Upper lobe of right lung (tissue), 1 donor: ENCODE measurements around the gene LARGE1. TPM values are rescaled to one million over a fixed set of nuclear protein-coding genes. Genes with fewer than 3 reads are reported as not detected.

Experiments used
- ATAC-seq: fragments of 200-7000 bp; cut with Tn5 transposase; one replicate; pipeline ENCODE4 v1.9.1; 2020; ENCODE audit warnings: mild to moderate bottlenecking, moderate library complexity
- DNase-seq: peaks from one replicate; pipeline ENCODE4 v3.0.0-alpha.2; 2020
- H3K27ac ChIP-seq: fragments of 200-600 bp; one replicate; pipeline ENCODE4 v1.8.0; 2022
- H3K27me3 ChIP-seq: fragments of 200-600 bp; one replicate; pipeline ENCODE4 v1.8.0; 2022; ENCODE audit warnings: mild to moderate bottlenecking
- H3K36me3 ChIP-seq: fragments of 200-600 bp; one replicate; pipeline ENCODE4 v1.8.0; 2022
- H3K4me1 ChIP-seq: fragments of 200-600 bp; one replicate; pipeline ENCODE4 v1.8.0; 2022
- H3K4me3 ChIP-seq: fragments of 200-600 bp; one replicate; pipeline ENCODE4 v1.8.0; 2022; ENCODE audit warnings: mild to moderate bottlenecking
- H3K9me3 ChIP-seq: fragments of 200-600 bp; one replicate; pipeline ENCODE4 v1.8.0; 2022
- intact Hi-C: fragments of 100-400 bp; cut with DNase I; formaldehyde crosslinking; loops from one replicate; pipeline ENCODE4 v1.11.0; 2022
- total RNA-seq: library from RNA; stranded (reverse); fragmentation: NEBNext Ultra II Directional; extraction: Animal tissue kit (Norgen Biotek cat#: 25700); gene quantifications from one replicate; pipeline ENCODE4 v1.2.1, GENCODE V29; 2021
- TF ChIP-seq, protein P1 (sequence below): fragments of 200-600 bp; IDR thresholded peaks from one replicate; pipeline ENCODE4 v1.8.0; 2022; ENCODE audit warnings: antibody characterized with exemption
- donor health status: DM: no; HTN: yes; CAD: no; lungs with severe emphysema.

LARGE1 gene
- total RNA-seq, 1 donor from 2014 or later = 33.5 TPM

DNA sequence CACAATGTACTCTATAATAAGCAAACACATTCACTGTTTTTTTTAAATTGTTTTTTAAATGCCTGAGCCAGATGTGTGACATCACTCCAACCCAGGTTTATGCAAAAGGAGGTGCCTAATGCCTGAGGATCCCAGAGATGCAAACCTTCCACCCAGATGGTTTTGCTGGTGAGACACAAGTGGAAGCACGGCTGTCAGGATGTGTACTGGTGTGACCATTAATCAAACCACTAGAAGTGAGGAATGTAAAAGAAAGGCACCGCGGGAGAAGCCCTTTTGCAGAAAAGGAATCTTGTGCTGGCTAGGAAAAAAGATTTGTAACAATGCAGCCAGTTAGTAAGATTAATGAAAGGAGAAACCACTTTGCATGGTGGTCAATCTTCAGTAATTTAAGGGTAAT, 407.4 kb downstream of the LARGE1 start:
- DNase-seq = no peak
- Histone ChIP-seq H3K36me3 (no peaks in the 10 kb centered on the region), H3K4me3 (no peak overlapping the region), H3K27ac (no peak overlapping the region), H3K4me1 (peaks cover 7% of the 10 kb centered on the region), H3K27me3 (no peaks in the 10 kb centered on the region), H3K9me3 (no peaks in the 10 kb centered on the region)
- TF ChIP-seq, protein P1, sequence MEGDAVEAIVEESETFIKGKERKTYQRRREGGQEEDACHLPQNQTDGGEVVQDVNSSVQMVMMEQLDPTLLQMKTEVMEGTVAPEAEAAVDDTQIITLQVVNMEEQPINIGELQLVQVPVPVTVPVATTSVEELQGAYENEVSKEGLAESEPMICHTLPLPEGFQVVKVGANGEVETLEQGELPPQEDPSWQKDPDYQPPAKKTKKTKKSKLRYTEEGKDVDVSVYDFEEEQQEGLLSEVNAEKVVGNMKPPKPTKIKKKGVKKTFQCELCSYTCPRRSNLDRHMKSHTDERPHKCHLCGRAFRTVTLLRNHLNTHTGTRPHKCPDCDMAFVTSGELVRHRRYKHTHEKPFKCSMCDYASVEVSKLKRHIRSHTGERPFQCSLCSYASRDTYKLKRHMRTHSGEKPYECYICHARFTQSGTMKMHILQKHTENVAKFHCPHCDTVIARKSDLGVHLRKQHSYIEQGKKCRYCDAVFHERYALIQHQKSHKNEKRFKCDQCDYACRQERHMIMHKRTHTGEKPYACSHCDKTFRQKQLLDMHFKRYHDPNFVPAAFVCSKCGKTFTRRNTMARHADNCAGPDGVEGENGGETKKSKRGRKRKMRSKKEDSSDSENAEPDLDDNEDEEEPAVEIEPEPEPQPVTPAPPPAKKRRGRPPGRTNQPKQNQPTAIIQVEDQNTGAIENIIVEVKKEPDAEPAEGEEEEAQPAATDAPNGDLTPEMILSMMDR = no peak
- intact Hi-C loops = no loop called here
- ATAC-seq = no peak

DNA sequence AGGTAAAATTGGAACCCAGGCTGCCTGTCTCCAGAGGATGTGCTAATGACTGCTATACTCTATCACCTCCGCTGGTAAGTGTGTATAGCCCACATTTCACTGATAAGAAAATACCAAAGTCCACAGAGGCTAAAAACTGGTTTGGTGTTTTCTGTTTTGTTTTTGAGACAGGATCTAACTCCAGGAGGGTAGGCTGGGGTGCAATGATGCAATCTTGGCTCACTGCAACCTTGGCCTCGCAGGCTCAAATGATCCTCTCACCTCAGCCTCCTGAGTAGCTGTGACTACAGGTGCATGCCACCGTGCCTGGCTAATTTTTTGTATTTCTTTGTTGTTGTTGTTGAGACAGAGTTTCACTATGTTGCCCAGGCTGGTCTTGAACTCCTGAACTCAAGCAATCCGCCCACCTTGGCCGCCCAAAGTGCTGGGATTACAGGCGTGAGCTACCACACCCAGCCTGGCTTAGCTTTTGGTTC, 409.8 kb downstream of the LARGE1 start:
- H3K36me3 ChIP-seq = no peaks in the 10 kb centered on the region
- intact Hi-C loops = no loop called here
- H3K27me3 ChIP-seq = no peaks in the 10 kb centered on the region
- ATAC-seq = no peak
- no peak overlapping the region for H3K27ac ChIP-seq
- H3K9me3 ChIP-seq = no peaks in the 10 kb centered on the region
- H3K4me1 ChIP-seq = peaks cover 7% of the 10 kb centered on the region
- DNase-seq = no peak
- H3K4me3 ChIP-seq = no peak overlapping the region
- TF ChIP-seq, protein P1 = no peak

GRCh38 chr22:33504941-33505625, 415.2 kb downstream of the LARGE1 start:
- ATAC-seq (no peak), DNase-seq (no peak)
- Histone ChIP-seq H3K27ac (no peak overlapping the region), H3K27me3 (no peaks in the 10 kb centered on the region), H3K4me1 (no peaks in the 10 kb centered on the region), H3K36me3 (no peaks in the 10 kb centered on the region), H3K4me3 (no peak overlapping the region), H3K9me3 (no peaks in the 10 kb centered on the region)
- TF ChIP-seq, protein P1 = no peak
- intact Hi-C loops = no loop called here

DNA sequence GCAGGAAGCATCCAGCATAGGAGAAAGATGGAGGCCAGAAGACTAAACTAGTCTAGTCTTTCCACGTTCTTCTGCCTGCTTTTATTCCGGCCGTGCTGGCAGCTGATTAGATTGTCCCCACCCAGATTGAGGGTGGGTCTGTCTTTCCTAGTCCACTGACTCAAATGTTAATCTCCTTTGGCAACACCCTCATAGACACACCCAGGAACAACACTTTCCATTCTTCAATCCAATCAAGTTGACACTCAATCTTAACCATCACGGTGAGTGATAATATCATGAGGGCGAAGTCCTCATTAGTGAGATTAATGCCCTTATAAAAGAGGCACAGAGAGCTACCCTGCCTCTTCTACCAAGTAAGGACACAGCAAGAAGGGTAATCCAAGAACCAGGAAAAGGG, 424.2 kb downstream of the LARGE1 start:
- Histone ChIP-seq H3K4me3 (no peak overlapping the region), H3K27ac (no peak overlapping the region), H3K36me3 (no peaks in the 10 kb centered on the region), H3K4me1 (peaks cover 5% of the 10 kb centered on the region), H3K9me3 (no peaks in the 10 kb centered on the region), H3K27me3 (no peaks in the 10 kb centered on the region)
- ATAC-seq (no peak), DNase-seq (no peak)
- TF ChIP-seq, protein P1 = no peak
- intact Hi-C loops = no loop called here

GRCh38 chr22:33493476-33494205, 426.6 kb downstream of the LARGE1 start:
- Histone ChIP-seq H3K27ac (no peak overlapping the region), H3K9me3 (no peaks in the 10 kb centered on the region), H3K27me3 (no peaks in the 10 kb centered on the region), H3K36me3 (no peaks in the 10 kb centered on the region), H3K4me3 (no peak overlapping the region), H3K4me1 (peaks cover 5% of the 10 kb centered on the region)
- ATAC-seq (peak; percentile 26), DNase-seq (no peak)
- intact Hi-C loops = no loop called here
- TF ChIP-seq, protein P1 = no peak
